Endothelial cell (in vitro differentiated cells): ENCODE measurements around the gene IFIH1. TPM values are rescaled to one million over a fixed set of nuclear protein-coding genes. Genes with fewer than 3 reads are reported as not detected.

Experiments used
- DNase-seq: peaks from one replicate; pipeline ENCODE4 v3.0.0; 2021; ENCODE audit warnings: low spot score
- H3K27ac Mint-ChIP-seq: one replicate; pipeline ENCODE4 v1.8.0; 2021; ENCODE audit warnings: mixed read lengths, inconsistent platforms; ENCODE audit not compliant: unreplicated experiment
- H3K27me3 Mint-ChIP-seq: one replicate; pipeline ENCODE4 v1.8.0; 2021; ENCODE audit warnings: mild to moderate bottlenecking, moderate library complexity, mixed read lengths, inconsistent platforms; ENCODE audit not compliant: unreplicated experiment
- H3K36me3 Mint-ChIP-seq: one replicate; pipeline ENCODE4 v1.8.0; 2021; ENCODE audit warnings: mild to moderate bottlenecking, low read depth, mixed read lengths, inconsistent platforms; ENCODE audit not compliant: unreplicated experiment
- H3K4me1 Mint-ChIP-seq: one replicate; pipeline ENCODE4 v1.8.0; 2021; ENCODE audit warnings: mild to moderate bottlenecking, mixed read lengths, inconsistent platforms; ENCODE audit not compliant: unreplicated experiment
- H3K4me3 Mint-ChIP-seq: one replicate; pipeline ENCODE4 v1.8.0; 2021; ENCODE audit warnings: mild to moderate bottlenecking, mixed read lengths, inconsistent platforms; ENCODE audit not compliant: unreplicated experiment
- H3K9me3 Mint-ChIP-seq: one replicate; pipeline ENCODE4 v1.8.0; 2021; ENCODE audit warnings: mixed read lengths, inconsistent platforms; ENCODE audit not compliant: unreplicated experiment
- CTCF ChIP-seq: fragments of 200-600 bp; sonication (generic); IDR thresholded peaks from one replicate; pipeline ENCODE4 v1.5.0; 2021; ENCODE audit warnings: antibody characterized with exemption; ENCODE audit not compliant: unreplicated experiment
- total RNA-seq: library from RNA; stranded (reverse); fragmentation: NEBNext Ultra II Directional; extraction: Animal tissue kit (Norgen Biotek cat#: 25700); gene quantifications from one replicate; pipeline ENCODE4 v1.2.1, GENCODE V29; 2021; ENCODE audit not compliant: unreplicated experiment

IFIH1 gene
- total RNA-seq, 1 donor from 2014 or later = 5.2 TPM

- H3K9me3 Mint-ChIP-seq = no peaks in the 10 kb centered on the region
- no peaks in the 10 kb centered on the region for H3K36me3 Mint-ChIP-seq
- H3K4me3 Mint-ChIP-seq = no peak overlapping the region
- no peak overlapping the region for H3K27ac Mint-ChIP-seq
- DNase-seq = no peak
- H3K4me1 Mint-ChIP-seq = no peaks in the 10 kb centered on the region
- H3K27me3 Mint-ChIP-seq = no peaks in the 10 kb centered on the region
- no peak for TF ChIP-seq CTCF
Measured at GRCh38 chr2:162267996-162268395, 50.5 kb downstream of the IFIH1 start.

GRCh38 chr2:162267496-162267895 is 51.0 kb downstream of the IFIH1 start:
- no peaks in the 10 kb centered on the region for H3K4me1 Mint-ChIP-seq
- H3K36me3 Mint-ChIP-seq = no peaks in the 10 kb centered on the region
- no peak for DNase-seq
- no peak overlapping the region for H3K4me3 Mint-ChIP-seq
- no peak for TF ChIP-seq CTCF
- H3K27me3 Mint-ChIP-seq = no peaks in the 10 kb centered on the region
- H3K27ac Mint-ChIP-seq = no peak overlapping the region
- no peaks in the 10 kb centered on the region for H3K9me3 Mint-ChIP-seq

- Mint-ChIP-seq H3K27ac (no peak overlapping the region), H3K27me3 (no peaks in the 10 kb centered on the region), H3K36me3 (no peaks in the 10 kb centered on the region), H3K4me1 (peaks cover 3% of the 10 kb centered on the region), H3K4me3 (no peak overlapping the region), H3K9me3 (no peaks in the 10 kb centered on the region)
- TF ChIP-seq CTCF = no peak
- no peak for DNase-seq
Measured at GRCh38 chr2:162266460-162266760, 52.1 kb downstream of the IFIH1 start.

- Mint-ChIP-seq H3K27ac (no peak overlapping the region), H3K9me3 (no peaks in the 10 kb centered on the region), H3K4me1 (peaks cover 6% of the 10 kb centered on the region), H3K36me3 (no peaks in the 10 kb centered on the region), H3K4me3 (no peak overlapping the region), H3K27me3 (no peaks in the 10 kb centered on the region)
- no peak for DNase-seq
- no peak for TF ChIP-seq CTCF
Measured at GRCh38 chr2:162265666-162266459, 52.6 kb downstream of the IFIH1 start.

- Mint-ChIP-seq H3K4me3 (no peak overlapping the region), H3K27ac (no peak overlapping the region), H3K9me3 (no peaks in the 10 kb centered on the region), H3K36me3 (no peaks in the 10 kb centered on the region), H3K27me3 (no peaks in the 10 kb centered on the region), H3K4me1 (peaks cover 6% of the 10 kb centered on the region)
- TF ChIP-seq CTCF = no peak
- peak; percentile 5 for DNase-seq
Measured at GRCh38 chr2:162261032-162261945, 57.2 kb downstream of the IFIH1 start.
